Dermis lymphatic vessel endothelial cell (primary cell): ENCODE results near the gene RAG2. TPM values are rescaled to one million over a fixed set of nuclear protein-coding genes. Genes with fewer than 3 reads are reported as not detected.

Experiments
- total RNA-seq: library from RNA; depleted of rRNA; stranded (reverse); fragments of >200 nt; gene quantifications from 2 replicates; pipeline ENCODE4 v1.2.1, GENCODE V29; 2014

Gene RAG2
- total RNA-seq, result not detected in 2 replicates

GRCh38 chr11:36598051-36598450, at the start of gene RAG2:
TSS of gene RAG2 (minus strand) at chr11:36598236. CDS start at chr11:36594168, 4,068 bp downstream.

GRCh38 chr11:36594316-36594989, 3.6 kb downstream of the RAG2 start, which contains the start of gene IFTAP:
TSS of gene IFTAP (plus strand) at chr11:36594502. CDS start at chr11:36610104, 15,602 bp downstream.

GRCh38 chr11:36567694-36568093, 30.3 kb downstream of the RAG2 start, which contains the start of gene RAG1:
TSS of gene RAG1 (plus strand) at chr11:36568007. CDS start at chr11:36573305, 5,298 bp downstream.

Other genes starting within 250 kb of the RAG2 start
- 10.6 and 10.7 TPM in 2 replicates for gene TRAF6, start 88.0 kb downstream of the RAG2 start, total RNA-seq
- 1.7 and 1.8 TPM in 2 replicates for gene RAG1, start 30.2 kb downstream of the RAG2 start, total RNA-seq
- gene IFTAP, start 3.7 kb downstream of the RAG2 start, total RNA-seq, result 19.8 and 29.6 TPM in 2 replicates